ENCODE results near the gene ALCAM. TPM values are rescaled to one million over a fixed set of nuclear protein-coding genes. Genes with fewer than 3 reads are reported as not detected.
A peak's percentile ranks its signal among the peaks of the same experiment; 100 is the strongest.

Gene ALCAM
- total and polyA plus RNA-seq, 2 of the 8 experiments (the other 6 are each of a cell fraction or from before 2014, with no cell fraction given): 10.8 to 33.0 TPM

DNA sequence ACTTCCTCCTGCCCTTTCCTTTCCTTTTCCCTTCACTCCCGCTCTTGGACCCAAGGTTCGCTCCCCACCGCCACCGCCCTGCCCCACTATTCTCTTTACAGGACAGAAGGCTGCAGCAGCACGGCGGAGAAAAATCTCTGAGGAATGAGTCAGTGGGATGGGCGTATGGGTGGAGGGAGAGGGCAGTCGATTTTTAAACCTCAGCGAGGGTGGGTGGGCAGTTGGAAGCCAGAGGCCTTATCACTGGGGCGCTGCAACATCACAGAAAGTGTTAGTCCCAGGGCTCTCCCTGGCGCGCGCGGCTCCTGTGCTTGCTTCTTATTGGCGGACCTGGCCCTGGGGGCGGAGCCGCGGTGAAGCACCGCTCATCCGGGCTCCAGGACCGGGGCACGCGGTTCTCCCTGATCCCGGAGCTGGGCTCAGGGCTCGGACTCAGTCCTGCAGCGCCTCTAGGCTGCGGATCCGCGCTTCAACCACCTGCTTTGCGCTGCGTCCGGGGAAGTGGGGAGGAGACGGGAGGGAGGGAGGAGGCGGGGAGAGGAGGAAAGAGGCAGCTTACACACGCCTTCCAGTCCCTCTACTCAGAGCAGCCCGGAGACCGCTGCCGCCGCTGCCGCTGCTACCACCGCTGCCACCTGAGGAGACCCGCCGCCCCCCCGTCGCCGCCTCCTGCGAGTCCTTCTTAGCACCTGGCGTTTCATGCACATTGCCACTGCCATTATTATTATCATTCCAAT lies at the start of gene ALCAM (continued):
- TF ChIP-seq, protein P1, sequence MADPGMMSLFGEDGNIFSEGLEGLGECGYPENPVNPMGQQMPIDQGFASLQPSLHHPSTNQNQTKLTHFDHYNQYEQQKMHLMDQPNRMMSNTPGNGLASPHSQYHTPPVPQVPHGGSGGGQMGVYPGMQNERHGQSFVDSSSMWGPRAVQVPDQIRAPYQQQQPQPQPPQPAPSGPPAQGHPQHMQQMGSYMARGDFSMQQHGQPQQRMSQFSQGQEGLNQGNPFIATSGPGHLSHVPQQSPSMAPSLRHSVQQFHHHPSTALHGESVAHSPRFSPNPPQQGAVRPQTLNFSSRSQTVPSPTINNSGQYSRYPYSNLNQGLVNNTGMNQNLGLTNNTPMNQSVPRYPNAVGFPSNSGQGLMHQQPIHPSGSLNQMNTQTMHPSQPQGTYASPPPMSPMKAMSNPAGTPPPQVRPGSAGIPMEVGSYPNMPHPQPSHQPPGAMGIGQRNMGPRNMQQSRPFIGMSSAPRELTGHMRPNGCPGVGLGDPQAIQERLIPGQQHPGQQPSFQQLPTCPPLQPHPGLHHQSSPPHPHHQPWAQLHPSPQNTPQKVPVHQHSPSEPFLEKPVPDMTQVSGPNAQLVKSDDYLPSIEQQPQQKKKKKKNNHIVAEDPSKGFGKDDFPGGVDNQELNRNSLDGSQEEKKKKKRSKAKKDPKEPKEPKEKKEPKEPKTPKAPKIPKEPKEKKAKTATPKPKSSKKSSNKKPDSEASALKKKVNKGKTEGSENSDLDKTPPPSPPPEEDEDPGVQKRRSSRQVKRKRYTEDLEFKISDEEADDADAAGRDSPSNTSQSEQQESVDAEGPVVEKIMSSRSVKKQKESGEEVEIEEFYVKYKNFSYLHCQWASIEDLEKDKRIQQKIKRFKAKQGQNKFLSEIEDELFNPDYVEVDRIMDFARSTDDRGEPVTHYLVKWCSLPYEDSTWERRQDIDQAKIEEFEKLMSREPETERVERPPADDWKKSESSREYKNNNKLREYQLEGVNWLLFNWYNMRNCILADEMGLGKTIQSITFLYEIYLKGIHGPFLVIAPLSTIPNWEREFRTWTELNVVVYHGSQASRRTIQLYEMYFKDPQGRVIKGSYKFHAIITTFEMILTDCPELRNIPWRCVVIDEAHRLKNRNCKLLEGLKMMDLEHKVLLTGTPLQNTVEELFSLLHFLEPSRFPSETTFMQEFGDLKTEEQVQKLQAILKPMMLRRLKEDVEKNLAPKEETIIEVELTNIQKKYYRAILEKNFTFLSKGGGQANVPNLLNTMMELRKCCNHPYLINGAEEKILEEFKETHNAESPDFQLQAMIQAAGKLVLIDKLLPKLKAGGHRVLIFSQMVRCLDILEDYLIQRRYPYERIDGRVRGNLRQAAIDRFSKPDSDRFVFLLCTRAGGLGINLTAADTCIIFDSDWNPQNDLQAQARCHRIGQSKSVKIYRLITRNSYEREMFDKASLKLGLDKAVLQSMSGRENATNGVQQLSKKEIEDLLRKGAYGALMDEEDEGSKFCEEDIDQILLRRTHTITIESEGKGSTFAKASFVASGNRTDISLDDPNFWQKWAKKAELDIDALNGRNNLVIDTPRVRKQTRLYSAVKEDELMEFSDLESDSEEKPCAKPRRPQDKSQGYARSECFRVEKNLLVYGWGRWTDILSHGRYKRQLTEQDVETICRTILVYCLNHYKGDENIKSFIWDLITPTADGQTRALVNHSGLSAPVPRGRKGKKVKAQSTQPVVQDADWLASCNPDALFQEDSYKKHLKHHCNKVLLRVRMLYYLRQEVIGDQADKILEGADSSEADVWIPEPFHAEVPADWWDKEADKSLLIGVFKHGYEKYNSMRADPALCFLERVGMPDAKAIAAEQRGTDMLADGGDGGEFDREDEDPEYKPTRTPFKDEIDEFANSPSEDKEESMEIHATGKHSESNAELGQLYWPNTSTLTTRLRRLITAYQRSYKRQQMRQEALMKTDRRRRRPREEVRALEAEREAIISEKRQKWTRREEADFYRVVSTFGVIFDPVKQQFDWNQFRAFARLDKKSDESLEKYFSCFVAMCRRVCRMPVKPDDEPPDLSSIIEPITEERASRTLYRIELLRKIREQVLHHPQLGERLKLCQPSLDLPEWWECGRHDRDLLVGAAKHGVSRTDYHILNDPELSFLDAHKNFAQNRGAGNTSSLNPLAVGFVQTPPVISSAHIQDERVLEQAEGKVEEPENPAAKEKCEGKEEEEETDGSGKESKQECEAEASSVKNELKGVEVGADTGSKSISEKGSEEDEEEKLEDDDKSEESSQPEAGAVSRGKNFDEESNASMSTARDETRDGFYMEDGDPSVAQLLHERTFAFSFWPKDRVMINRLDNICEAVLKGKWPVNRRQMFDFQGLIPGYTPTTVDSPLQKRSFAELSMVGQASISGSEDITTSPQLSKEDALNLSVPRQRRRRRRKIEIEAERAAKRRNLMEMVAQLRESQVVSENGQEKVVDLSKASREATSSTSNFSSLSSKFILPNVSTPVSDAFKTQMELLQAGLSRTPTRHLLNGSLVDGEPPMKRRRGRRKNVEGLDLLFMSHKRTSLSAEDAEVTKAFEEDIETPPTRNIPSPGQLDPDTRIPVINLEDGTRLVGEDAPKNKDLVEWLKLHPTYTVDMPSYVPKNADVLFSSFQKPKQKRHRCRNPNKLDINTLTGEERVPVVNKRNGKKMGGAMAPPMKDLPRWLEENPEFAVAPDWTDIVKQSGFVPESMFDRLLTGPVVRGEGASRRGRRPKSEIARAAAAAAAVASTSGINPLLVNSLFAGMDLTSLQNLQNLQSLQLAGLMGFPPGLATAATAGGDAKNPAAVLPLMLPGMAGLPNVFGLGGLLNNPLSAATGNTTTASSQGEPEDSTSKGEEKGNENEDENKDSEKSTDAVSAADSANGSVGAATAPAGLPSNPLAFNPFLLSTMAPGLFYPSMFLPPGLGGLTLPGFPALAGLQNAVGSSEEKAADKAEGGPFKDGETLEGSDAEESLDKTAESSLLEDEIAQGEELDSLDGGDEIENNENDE (IDR thresholded peaks at IDR 0.05; ENCODE audit: insufficient replicate concordance, low read length): no peak
- no peak for TF ChIP-seq RXRA (IDR thresholded peaks at IDR 0.05; ENCODE audit: insufficient read depth, low read depth, low read length)
- TF ChIP-seq FOSL1 (IDR thresholded peaks at IDR 0.05; ENCODE audit: insufficient read depth, low read depth, low read length): no peak
- TF ChIP-seq NRF1 (IDR thresholded peaks at IDR 0.05; ENCODE audit: low read depth, low read length): no peak
- TF ChIP-seq SIN3A (conservative IDR thresholded peaks at IDR 0.05 in 1 of 2, IDR thresholded peaks at IDR 0.05 in 1 of 2; ENCODE audit: low read depth in 1 of 2, low read length in 2 of 2): peak in 1 of 2 experiments; percentile 44; a peak in 1 of 4 replicates
- TF ChIP-seq, protein P2, sequence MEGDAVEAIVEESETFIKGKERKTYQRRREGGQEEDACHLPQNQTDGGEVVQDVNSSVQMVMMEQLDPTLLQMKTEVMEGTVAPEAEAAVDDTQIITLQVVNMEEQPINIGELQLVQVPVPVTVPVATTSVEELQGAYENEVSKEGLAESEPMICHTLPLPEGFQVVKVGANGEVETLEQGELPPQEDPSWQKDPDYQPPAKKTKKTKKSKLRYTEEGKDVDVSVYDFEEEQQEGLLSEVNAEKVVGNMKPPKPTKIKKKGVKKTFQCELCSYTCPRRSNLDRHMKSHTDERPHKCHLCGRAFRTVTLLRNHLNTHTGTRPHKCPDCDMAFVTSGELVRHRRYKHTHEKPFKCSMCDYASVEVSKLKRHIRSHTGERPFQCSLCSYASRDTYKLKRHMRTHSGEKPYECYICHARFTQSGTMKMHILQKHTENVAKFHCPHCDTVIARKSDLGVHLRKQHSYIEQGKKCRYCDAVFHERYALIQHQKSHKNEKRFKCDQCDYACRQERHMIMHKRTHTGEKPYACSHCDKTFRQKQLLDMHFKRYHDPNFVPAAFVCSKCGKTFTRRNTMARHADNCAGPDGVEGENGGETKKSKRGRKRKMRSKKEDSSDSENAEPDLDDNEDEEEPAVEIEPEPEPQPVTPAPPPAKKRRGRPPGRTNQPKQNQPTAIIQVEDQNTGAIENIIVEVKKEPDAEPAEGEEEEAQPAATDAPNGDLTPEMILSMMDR (IDR thresholded peaks at IDR 0.05; ENCODE audit: control extremely low read depth in 1 of 3, insufficient read depth in 1 of 3, low read depth in 1 of 3, low read length in 3 of 3): peak; percentile 56 to 80 (median 74)

All from H1 (cell line).